Progenitor cell of endocrine pancreas (in vitro differentiated cells): ENCODE results near the gene C20orf141. TPM values are rescaled to one million over a fixed set of nuclear protein-coding genes. Genes with fewer than 3 reads are reported as not detected.

Experiments used
- DNase-seq: peaks from one replicate; pipeline ENCODE4 v3.0.0; 2021; ENCODE audit warnings: low spot score; ENCODE audit not compliant: unreplicated experiment
- H3K27ac Mint-ChIP-seq: 2 replicates; pipeline ENCODE4 v1.8.0; 2021; ENCODE audit warnings: mild to moderate bottlenecking, moderate library complexity, mixed read lengths
- H3K27me3 Mint-ChIP-seq: 2 replicates; pipeline ENCODE4 v1.8.0; 2021; ENCODE audit warnings: mixed read lengths
- H3K36me3 Mint-ChIP-seq: 2 replicates; pipeline ENCODE4 v1.8.0; 2022; ENCODE audit warnings: mixed read lengths; ENCODE audit not compliant: insufficient read depth
- H3K4me1 Mint-ChIP-seq: 2 replicates; pipeline ENCODE4 v1.8.0; 2021; ENCODE audit warnings: low read depth, mixed read lengths
- H3K4me3 Mint-ChIP-seq: 2 replicates; pipeline ENCODE4 v1.8.0; 2021; ENCODE audit warnings: low read depth, mild to moderate bottlenecking, moderate library complexity, mixed read lengths
- H3K9me3 Mint-ChIP-seq: 2 replicates; pipeline ENCODE4 v1.8.0; 2021; ENCODE audit warnings: low read depth, mixed read lengths
- CTCF ChIP-seq: fragments of 200-600 bp; sonication (generic); IDR thresholded peaks from one replicate; pipeline ENCODE4 v1.5.0; 2021; ENCODE audit warnings: antibody characterized with exemption, mild to moderate bottlenecking; ENCODE audit not compliant: unreplicated experiment
- total RNA-seq: library from RNA; stranded (reverse); gene quantifications from 2 replicates; pipeline ENCODE4 v1.2.1, GENCODE V29; 2021

C20orf141 gene
- total RNA-seq, 1 donor from 2014 or later: not detected

GRCh38 chr20:2840138-2840966 is 25.6 kb downstream of the C20orf141 start, which contains the start of the genes PCED1A and VPS16:
Gene PCED1A, minus strand, starts transcription at chr20:2840655. Its CDS starts 743 bp downstream, at chr20:2839912.
Gene VPS16, plus strand, starts transcription at chr20:2840745. Its CDS starts 30 bp downstream, at chr20:2840775.
- Mint-ChIP-seq H3K4me1 (peaks cover 6% of the 10 kb centered on the region), H3K9me3 (no peaks in the 10 kb centered on the region), H3K36me3 (peaks cover 7% of the 10 kb centered on the region), H3K4me3 (peak within 1 kb of the TSS; percentile 85), H3K27ac (peak within 1 kb of the TSS; percentile 88), H3K27me3 (no peaks in the 10 kb centered on the region)
- TF ChIP-seq CTCF: no peak
- DNase-seq: peak; percentile 69

- peak; percentile 28 for DNase-seq
- H3K36me3 Mint-ChIP-seq: peaks cover 7% of the 10 kb centered on the region
- H3K4me1 Mint-ChIP-seq: peaks cover 6% of the 10 kb centered on the region
- H3K27ac Mint-ChIP-seq: peak overlapping the region; percentile 27
- no peaks in the 10 kb centered on the region for H3K9me3 Mint-ChIP-seq
- no peak for TF ChIP-seq CTCF
- H3K27me3 Mint-ChIP-seq: no peaks in the 10 kb centered on the region
- H3K4me3 Mint-ChIP-seq: peak overlapping the region; percentile 85
These were observed 26.3 kb downstream of the C20orf141 start for GRCh38 chr20:2840967-2841531.

GRCh38 chr20:2845607-2846006 is 30.8 kb downstream of the C20orf141 start:
- H3K36me3 Mint-ChIP-seq: no peaks in the 10 kb centered on the region
- TF ChIP-seq CTCF: no peak
- H3K4me1 Mint-ChIP-seq: peaks cover 4% of the 10 kb centered on the region
- H3K27ac Mint-ChIP-seq: no peak overlapping the region
- H3K4me3 Mint-ChIP-seq: no peak overlapping the region
- no peak for DNase-seq
- H3K27me3 Mint-ChIP-seq: no peaks in the 10 kb centered on the region
- no peaks in the 10 kb centered on the region for H3K9me3 Mint-ChIP-seq

GRCh38 chr20:2846698-2847097 is 31.9 kb downstream of the C20orf141 start:
- Mint-ChIP-seq H3K9me3 (no peaks in the 10 kb centered on the region), H3K4me3 (no peak overlapping the region), H3K36me3 (no peaks in the 10 kb centered on the region), H3K27me3 (no peaks in the 10 kb centered on the region), H3K27ac (no peak overlapping the region), H3K4me1 (no peaks in the 10 kb centered on the region)
- TF ChIP-seq CTCF: no peak
- DNase-seq: no peak

GRCh38 chr20:2847802-2848201 is 33.0 kb downstream of the C20orf141 start:
- TF ChIP-seq CTCF: no peak
- DNase-seq: no peak
- Mint-ChIP-seq H3K36me3 (no peaks in the 10 kb centered on the region), H3K27ac (no peak overlapping the region), H3K9me3 (no peaks in the 10 kb centered on the region), H3K4me3 (no peak overlapping the region), H3K27me3 (no peaks in the 10 kb centered on the region), H3K4me1 (peaks cover 1% of the 10 kb centered on the region)
